ENCODE data around the gene XXYLT1.

- TF ChIP-seq, protein P1, sequence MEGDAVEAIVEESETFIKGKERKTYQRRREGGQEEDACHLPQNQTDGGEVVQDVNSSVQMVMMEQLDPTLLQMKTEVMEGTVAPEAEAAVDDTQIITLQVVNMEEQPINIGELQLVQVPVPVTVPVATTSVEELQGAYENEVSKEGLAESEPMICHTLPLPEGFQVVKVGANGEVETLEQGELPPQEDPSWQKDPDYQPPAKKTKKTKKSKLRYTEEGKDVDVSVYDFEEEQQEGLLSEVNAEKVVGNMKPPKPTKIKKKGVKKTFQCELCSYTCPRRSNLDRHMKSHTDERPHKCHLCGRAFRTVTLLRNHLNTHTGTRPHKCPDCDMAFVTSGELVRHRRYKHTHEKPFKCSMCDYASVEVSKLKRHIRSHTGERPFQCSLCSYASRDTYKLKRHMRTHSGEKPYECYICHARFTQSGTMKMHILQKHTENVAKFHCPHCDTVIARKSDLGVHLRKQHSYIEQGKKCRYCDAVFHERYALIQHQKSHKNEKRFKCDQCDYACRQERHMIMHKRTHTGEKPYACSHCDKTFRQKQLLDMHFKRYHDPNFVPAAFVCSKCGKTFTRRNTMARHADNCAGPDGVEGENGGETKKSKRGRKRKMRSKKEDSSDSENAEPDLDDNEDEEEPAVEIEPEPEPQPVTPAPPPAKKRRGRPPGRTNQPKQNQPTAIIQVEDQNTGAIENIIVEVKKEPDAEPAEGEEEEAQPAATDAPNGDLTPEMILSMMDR (IDR thresholded peaks at IDR 0.05) = no peak
- no peak for TF ChIP-seq POLR2A (IDR thresholded peaks at IDR 0.05)
Measured at GRCh38 chr3:195214381-195214780, 56.6 kb downstream of the XXYLT1 start.
